AG09309 (cell line): Measurements from ENCODE around the gene LFNG.

Experiments used
- DNase-seq: peaks from one replicate; pipeline ENCODE4 v3.0.0-alpha.2; 2010; ENCODE audit warnings: low read depth
- H3K4me3 ChIP-seq: 2 replicates; pipeline ENCODE4 v1.5.1; 2011; ENCODE audit warnings: mild to moderate bottlenecking, low read depth, low read length, moderate library complexity; ENCODE audit not compliant: control insufficient read depth
- TF ChIP-seq, protein P1 (sequence below): IDR thresholded peaks from 2 replicates; pipeline ENCODE4 v1.5.1; 2011; ENCODE audit warnings: mild to moderate bottlenecking, low read depth, low read length, inconsistent platforms; ENCODE audit not compliant: insufficient read depth, control insufficient read depth; ENCODE audit errors: missing control alignments

Gene LFNG

DNA sequence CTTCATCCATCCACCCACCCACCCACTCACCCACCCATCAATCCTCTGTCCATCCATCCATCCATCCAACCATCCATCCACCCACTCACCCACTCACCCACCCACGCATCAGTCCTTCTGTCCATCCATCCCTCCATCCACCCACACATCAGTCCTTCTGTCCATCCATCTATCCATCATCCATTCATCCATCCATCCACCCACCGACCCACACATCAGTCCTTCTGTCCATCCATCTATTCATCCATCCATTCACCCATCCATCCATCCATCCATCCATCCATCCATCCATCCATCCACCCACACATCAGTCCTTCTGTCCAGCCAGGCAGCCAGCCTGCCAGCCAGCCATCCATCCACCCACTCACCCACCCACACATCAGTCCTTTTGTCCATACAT, 27.5 kb upstream of the LFNG start:
- DNase-seq: no peak
- TF ChIP-seq, protein P1, sequence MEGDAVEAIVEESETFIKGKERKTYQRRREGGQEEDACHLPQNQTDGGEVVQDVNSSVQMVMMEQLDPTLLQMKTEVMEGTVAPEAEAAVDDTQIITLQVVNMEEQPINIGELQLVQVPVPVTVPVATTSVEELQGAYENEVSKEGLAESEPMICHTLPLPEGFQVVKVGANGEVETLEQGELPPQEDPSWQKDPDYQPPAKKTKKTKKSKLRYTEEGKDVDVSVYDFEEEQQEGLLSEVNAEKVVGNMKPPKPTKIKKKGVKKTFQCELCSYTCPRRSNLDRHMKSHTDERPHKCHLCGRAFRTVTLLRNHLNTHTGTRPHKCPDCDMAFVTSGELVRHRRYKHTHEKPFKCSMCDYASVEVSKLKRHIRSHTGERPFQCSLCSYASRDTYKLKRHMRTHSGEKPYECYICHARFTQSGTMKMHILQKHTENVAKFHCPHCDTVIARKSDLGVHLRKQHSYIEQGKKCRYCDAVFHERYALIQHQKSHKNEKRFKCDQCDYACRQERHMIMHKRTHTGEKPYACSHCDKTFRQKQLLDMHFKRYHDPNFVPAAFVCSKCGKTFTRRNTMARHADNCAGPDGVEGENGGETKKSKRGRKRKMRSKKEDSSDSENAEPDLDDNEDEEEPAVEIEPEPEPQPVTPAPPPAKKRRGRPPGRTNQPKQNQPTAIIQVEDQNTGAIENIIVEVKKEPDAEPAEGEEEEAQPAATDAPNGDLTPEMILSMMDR: no peak
- no peak overlapping the region for H3K4me3 ChIP-seq

DNA sequence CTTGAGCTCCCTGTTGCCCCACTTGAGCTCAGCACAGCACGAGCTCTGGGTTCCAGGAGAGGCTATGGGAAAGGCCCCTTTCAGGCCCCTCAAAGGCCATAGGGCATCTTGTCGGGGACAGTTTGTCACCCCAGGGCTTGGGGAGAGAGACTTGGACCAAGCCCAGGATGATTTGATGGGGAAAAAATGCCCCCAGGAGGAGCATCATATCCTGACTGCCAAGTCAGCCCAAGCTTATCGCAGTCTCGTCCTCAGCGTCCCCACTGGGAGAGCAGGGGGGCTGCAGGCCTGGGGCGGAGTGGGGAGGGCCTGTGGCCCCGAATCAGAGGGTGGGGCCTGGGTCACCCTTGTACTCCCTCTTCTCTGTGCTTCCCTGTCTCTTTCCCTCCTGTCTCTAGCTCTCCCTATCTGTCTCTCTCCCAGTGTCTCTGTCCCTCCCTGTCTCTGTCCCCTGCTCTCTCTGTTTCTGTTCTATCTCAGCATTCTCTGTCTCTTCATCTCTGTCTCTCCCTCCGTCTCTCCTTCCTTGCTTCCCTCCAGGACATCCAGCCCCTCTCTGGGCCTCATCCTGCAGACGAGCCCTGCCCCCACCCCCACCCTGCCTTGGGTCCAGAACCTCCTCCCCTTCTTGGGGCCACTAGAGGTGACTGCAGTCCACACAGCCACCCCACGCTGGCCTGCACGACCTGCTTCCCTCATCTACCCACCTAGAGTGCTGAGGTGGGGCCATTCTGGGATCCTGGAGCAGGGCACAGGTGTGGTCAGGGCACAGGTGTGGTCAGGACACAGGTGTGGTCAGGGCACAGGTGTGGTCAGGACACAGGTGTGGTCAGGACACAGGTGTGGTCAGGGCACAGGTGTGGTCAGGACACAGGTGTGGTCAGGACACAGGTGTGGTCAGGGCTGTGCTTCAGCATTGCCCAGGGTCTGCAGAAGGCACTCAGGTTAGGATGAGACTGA, 26.1 kb upstream of the LFNG start:
- no peak overlapping the region for H3K4me3 ChIP-seq
- TF ChIP-seq, protein P1: no peak
- DNase-seq: no peak

DNA sequence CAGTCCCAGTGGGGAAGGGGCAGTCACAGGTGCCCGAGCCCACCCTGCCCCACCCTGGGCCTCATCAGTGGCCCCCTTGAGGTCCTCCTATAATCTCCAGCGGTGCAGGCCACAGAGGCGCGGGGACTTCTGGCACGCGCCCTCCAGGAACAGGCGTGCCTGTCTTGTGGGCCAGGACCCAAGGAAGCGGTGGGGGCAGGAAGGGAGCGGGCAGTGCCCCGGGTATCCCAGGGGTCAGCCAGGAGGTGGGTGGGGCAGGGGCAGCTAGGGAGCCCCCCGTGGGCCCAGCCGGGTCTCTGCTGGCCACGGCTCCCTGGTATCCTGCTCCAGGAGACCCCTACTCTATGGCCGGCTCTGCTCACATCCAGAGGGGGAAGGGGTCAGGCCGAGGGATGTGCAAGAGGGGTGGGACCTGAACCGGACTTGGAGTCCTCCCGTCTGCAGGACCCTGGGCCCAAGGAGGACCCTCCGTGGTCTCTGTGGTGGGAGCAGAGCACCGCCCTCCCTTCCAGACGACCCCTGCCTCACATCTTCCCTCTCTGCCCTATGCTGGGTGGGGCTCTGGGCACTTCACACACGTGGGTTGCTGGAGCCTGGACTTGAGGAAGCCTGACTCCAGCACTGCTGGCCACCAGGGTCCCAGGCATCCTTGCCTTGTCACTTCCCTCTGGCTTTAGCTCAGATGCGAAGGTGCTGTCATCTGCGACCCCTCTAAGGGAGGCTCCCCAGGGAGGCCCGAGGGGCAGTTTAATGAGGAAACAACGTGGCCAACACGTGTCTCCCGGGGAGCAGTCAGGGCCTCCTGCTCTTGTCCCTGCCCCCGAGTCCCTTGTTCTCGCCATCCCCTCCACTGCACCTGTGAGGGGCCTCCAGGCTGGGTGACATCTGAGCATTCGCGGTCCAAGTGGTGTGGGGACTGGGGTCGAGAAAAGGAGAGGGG, 25.1 kb upstream of the LFNG start:
- TF ChIP-seq, protein P1: no peak
- DNase-seq: no peak

DNA sequence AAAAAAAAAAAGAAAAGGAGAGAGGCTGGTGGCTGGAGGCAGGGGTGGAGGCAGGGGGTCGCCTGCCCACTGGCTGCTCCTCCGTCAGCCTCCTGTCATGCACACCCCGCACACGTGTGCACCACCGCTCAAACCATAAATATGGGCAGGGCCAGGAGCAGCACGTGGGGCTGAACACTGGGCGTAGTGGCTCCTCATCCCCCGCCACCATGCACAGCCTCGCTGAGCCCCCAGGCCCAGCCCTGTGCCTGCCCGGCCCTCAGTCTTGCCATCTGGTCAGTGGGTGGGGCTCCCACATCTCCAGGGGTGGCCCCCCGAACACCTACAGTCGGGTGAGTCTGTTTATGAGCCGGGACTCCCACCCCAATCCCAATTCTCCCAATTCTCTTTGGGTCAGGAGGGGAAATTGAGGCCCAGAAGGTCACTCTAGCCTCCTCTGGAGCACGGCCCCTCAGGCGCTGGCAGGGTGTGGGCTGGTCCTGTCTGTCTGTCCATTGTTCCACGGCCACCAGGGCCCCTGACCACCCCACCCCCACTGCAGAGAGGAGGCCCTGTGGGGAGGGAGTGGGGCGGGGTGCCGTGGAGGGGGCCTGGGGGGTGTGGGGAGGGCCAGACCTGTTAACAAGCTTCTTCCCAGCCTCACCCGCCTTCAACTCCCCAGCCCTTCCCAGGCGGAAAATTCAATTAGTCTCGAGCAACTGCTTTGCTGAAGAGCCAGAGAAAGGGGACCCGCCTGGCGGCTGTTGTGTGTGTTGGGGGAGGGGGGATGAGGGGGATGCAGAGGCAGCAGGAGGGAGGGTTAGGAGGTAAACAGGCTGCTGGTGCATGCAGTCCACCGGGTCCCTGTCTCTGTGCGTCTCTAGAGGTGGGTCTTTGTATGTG, 23.9 kb upstream of the LFNG start:
- no peak overlapping the region for H3K4me3 ChIP-seq
- TF ChIP-seq, protein P1: no peak
- no peak for DNase-seq

More for the DNA sequence above, 25.1 kb upstream of the LFNG start:
- H3K4me3 ChIP-seq: no peak overlapping the region

DNA sequence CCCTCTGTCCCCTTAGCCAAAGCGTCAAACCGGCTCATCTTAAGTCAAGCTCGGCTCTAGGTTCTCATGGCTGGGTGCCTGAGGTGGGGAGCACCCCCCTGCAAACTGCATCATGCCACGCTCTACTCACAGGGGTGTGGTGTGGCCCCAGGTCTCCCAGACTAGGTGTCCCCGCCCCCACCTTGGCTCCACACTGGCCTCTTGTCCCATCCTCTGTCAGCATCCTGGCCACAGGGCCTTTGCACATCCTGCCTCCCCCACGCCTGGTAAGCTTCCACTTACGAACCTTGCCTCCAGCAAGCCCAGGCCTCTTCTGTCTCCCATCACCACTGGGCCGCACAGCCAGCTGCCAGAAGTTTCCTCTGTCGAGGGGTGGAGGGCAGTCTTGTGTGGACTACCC, 23.2 kb upstream of the LFNG start:
- H3K4me3 ChIP-seq: no peak overlapping the region
- DNase-seq: no peak
- TF ChIP-seq, protein P1: no peak

DNA sequence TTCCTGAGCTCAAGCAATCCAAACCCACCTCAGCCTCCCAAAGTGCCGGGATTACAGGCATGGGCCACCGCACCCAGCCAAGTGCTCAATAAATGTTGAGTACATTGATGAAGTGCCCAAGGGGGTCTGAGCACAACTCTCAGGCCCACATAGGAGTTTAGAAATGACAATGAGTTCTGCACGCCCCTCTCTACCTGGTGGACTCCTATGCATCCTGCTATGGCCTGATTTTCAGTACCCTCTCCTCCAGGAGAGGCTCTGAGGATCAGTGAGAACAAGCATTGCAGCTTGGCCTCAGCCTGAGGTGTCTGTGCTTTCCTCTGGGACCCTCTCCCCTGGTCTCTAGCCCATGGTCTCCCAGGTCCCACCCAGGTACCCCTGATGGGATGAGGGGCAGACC, 22.5 kb upstream of the LFNG start:
- no peak overlapping the region for H3K4me3 ChIP-seq

More for the DNA sequence above, 22.5 kb upstream of the LFNG start:
- TF ChIP-seq, protein P1: no peak
- no peak for DNase-seq
